ENCODE results near the gene IL15RA.
"Not testable (repeated sequence)": the region's sequence is repeated elsewhere in the genome, so short reads cannot be mapped to it uniquely, and the experiment has no call there.

IL15RA gene

GRCh38 chr10:6005856-6006395 lies 28.6 kb upstream of the IL15RA start:
- DNase-seq, result peak in 1 of 2 experiments; percentile 9

- DNase-seq, result not testable (repeated sequence)
Measured at GRCh38 chr10:6005161-6005804, 27.9 kb upstream of the IL15RA start.

- DNase-seq, result peak in 1 of 2 experiments; percentile 24
Measured at GRCh38 chr10:6002809-6003510, 25.6 kb upstream of the IL15RA start.

GRCh38 chr10:5999440-6000165 lies 22.3 kb upstream of the IL15RA start:
- DNase-seq, result no peak

- DNase-seq, result no peak
Measured at GRCh38 chr10:5996696-5997095, 19.4 kb upstream of the IL15RA start.

GRCh38 chr10:5992398-5992797 lies 15.1 kb upstream of the IL15RA start:
- DNase-seq, result no peak

GRCh38 chr10:5991708-5992107 lies 14.4 kb upstream of the IL15RA start:
- no peak for DNase-seq

- DNase-seq, result no peak
Measured at GRCh38 chr10:5989756-5990155, 12.4 kb upstream of the IL15RA start.

GRCh38 chr10:5988336-5988920 lies 11.1 kb upstream of the IL15RA start:
- no peak for DNase-seq

GRCh38 chr10:5987747-5988146 lies 10.4 kb upstream of the IL15RA start:
- DNase-seq, result no peak

- DNase-seq, result peak in 1 of 2 experiments; percentile 4
Measured at GRCh38 chr10:5985029-5985428, 7.7 kb upstream of the IL15RA start.

- peak in 1 of 2 experiments; percentile 5 for DNase-seq
Measured at GRCh38 chr10:5983774-5984173, 6.4 kb upstream of the IL15RA start.

- DNase-seq, result peak in 1 of 2 experiments; percentile 5
Measured at GRCh38 chr10:5981529-5981928, 4.2 kb upstream of the IL15RA start.

GRCh38 chr10:5978230-5978489 lies 817 bp upstream of the IL15RA start:
- DNase-seq, result no peak

- peak; percentile 75 to 78 for DNase-seq
Measured at GRCh38 chr10:5976512-5977470, 552 bp downstream of the IL15RA start.

GRCh38 chr10:5975641-5976473 lies 1.5 kb downstream of the IL15RA start:
- DNase-seq, result peak; percentile 70 to 77

GRCh38 chr10:5973069-5973468 lies 4.3 kb downstream of the IL15RA start:
- DNase-seq, result peak in 1 of 2 experiments; percentile 1

- peak in 1 of 2 experiments; percentile 13 for DNase-seq
Measured at GRCh38 chr10:5971886-5972285, 5.5 kb downstream of the IL15RA start.

- peak; percentile 29 to 44 for DNase-seq
Measured at GRCh38 chr10:5971315-5971832, 6.0 kb downstream of the IL15RA start.

- peak in 1 of 2 experiments; percentile 2 for DNase-seq
Measured at GRCh38 chr10:5970527-5970926, 6.8 kb downstream of the IL15RA start.

GRCh38 chr10:5970066-5970465 lies 7.3 kb downstream of the IL15RA start:
- DNase-seq, result no peak

Data from activated T-cell treated with anti-CD3 and anti-CD28 coated beads, Interleukin-2, amount 50 U/mL, for 48 hours (primary cell).